Endodermal cell (in vitro differentiated cells): ENCODE results near the gene SFXN3. TPM values are rescaled to one million over a fixed set of nuclear protein-coding genes. Genes with fewer than 3 reads are reported as not detected.

Experiments used
- DNase-seq: peaks from one replicate; pipeline ENCODE4 v3.0.0-alpha.2; 2017
- H3K27ac ChIP-seq: 2 replicates; pipeline ENCODE4 v1.5.1; 2013; ENCODE audit warnings: mild to moderate bottlenecking, low read depth, low read length, moderate library complexity
- H3K27me3 ChIP-seq: 2 replicates; pipeline ENCODE4 v1.6.1; 2013; ENCODE audit warnings: mild to moderate bottlenecking, low read length, moderate library complexity; ENCODE audit not compliant: insufficient read depth, control insufficient read depth, poor library complexity, severe bottlenecking
- H3K36me3 ChIP-seq: 2 replicates; pipeline ENCODE4 v1.7.0; 2013; ENCODE audit warnings: mild to moderate bottlenecking, low read length, moderate library complexity; ENCODE audit not compliant: control insufficient read depth, insufficient read depth
- H3K4me1 ChIP-seq: one replicate; pipeline ENCODE4 v1.7.0; 2013; ENCODE audit warnings: low read length; ENCODE audit not compliant: control insufficient read depth, insufficient read depth
- H3K4me3 ChIP-seq: 2 replicates; pipeline ENCODE4 v1.5.1; 2013; ENCODE audit warnings: mild to moderate bottlenecking, low read length, moderate library complexity
- H3K9ac ChIP-seq: 2 replicates; pipeline ENCODE4 v1.6.1; 2013; ENCODE audit warnings: mild to moderate bottlenecking, low read length, moderate library complexity; ENCODE audit not compliant: poor library complexity, severe bottlenecking; ENCODE audit errors: extremely low read depth
- H3K9me3 ChIP-seq: 2 replicates; pipeline ENCODE4 v1.6.1; 2013; ENCODE audit warnings: mild to moderate bottlenecking, low read length, moderate library complexity; ENCODE audit not compliant: control insufficient read depth
- H3K27ac Mint-ChIP-seq: 2 replicates; pipeline ENCODE4 v1.8.0; 2020; ENCODE audit warnings: mixed read lengths
- H3K27me3 Mint-ChIP-seq: 2 replicates; pipeline ENCODE4 v1.8.0; 2021; ENCODE audit warnings: mild to moderate bottlenecking, mixed read lengths; ENCODE audit not compliant: insufficient read depth
- H3K36me3 Mint-ChIP-seq: 2 replicates; pipeline ENCODE4 v1.8.0; 2020; ENCODE audit warnings: low read depth, mixed read lengths
- H3K4me1 Mint-ChIP-seq: 2 replicates; pipeline ENCODE4 v1.8.0; 2020; ENCODE audit warnings: mixed read lengths
- H3K4me3 Mint-ChIP-seq: 2 replicates; pipeline ENCODE4 v1.8.0; 2020; ENCODE audit warnings: mild to moderate bottlenecking, moderate library complexity, mixed read lengths
- H3K9me3 Mint-ChIP-seq: 2 replicates; pipeline ENCODE4 v1.8.0; 2020; ENCODE audit warnings: mild to moderate bottlenecking, mixed read lengths
- CTCF ChIP-seq: fragments of 200-600 bp; sonication (generic); conservative IDR thresholded peaks from 2 replicates; pipeline ENCODE4 v1.5.0; 2021; ENCODE audit warnings: antibody characterized with exemption, mild to moderate bottlenecking
- WGBS, 2 experiments: methylation state at CpG; one replicate each; pipeline versions ENCODE4 v1.1.5 to v1.1.7; 2013; ENCODE audit warnings: missing lambda C conversion rate in 2 of 2, mixed read lengths in 1 of 2; ENCODE audit not compliant: insufficient coverage in 1 of 2, insufficient read length in 1 of 2; 5-methylcytosine and 5-hydroxymethylcytosine counted together
- total RNA-seq, 2 donors: library from RNA; stranded (reverse); fragmentation: NEBNext Ultra II Directional in 1 of 2; extraction: Animal tissue kit (Norgen Biotek cat#: 25700) in 1 of 2; gene quantifications; 2 replicates in 1 of 2; 3 replicates in 1 of 2; pipeline ENCODE4 v1.2.1, GENCODE V29; 2021

Gene SFXN3
- total RNA-seq, 2 donors from 2014 or later, result 1.8 to 2.1 TPM

GRCh38 chr10:101076630-101077029 is 45.6 kb downstream of the SFXN3 start:
- H3K27ac ChIP-seq, result no peak overlapping the region
- H3K36me3 ChIP-seq, result no peaks in the 10 kb centered on the region
- H3K27me3 ChIP-seq, result peaks cover 69% of the 10 kb centered on the region
- no peak overlapping the region for H3K9ac ChIP-seq
- no peak overlapping the region for H3K27ac Mint-ChIP-seq
- no peaks in the 10 kb centered on the region for H3K9me3 Mint-ChIP-seq
- 90% methylated on average over 5 of the region's 5 CpGs; no CpG with 5 or more reads in 1 of the 2 experiments for WGBS, 2 experiments
- TF ChIP-seq CTCF, result no peak
- H3K9me3 ChIP-seq, result no peaks in the 10 kb centered on the region
- H3K36me3 Mint-ChIP-seq, result no peaks in the 10 kb centered on the region
- H3K4me1 Mint-ChIP-seq, result peaks cover 6% of the 10 kb centered on the region
- no peak overlapping the region for H3K4me3 Mint-ChIP-seq
- no peak overlapping the region for H3K4me3 ChIP-seq
- H3K4me1 ChIP-seq, result no peaks in the 10 kb centered on the region
- peaks cover 69% of the 10 kb centered on the region for H3K27me3 Mint-ChIP-seq
- DNase-seq, result no peak

- 80 to 100% methylated on average over 1 of the region's 1 CpG for WGBS, 2 experiments
- H3K27me3 ChIP-seq, result peaks cover 77% of the 10 kb centered on the region
- no peak overlapping the region for H3K4me3 Mint-ChIP-seq
Observed at GRCh38 chr10:101079874-101080273, 48.8 kb downstream of the SFXN3 start.

GRCh38 chr10:101080933-101081931 is 50.2 kb downstream of the SFXN3 start:
- no peaks in the 10 kb centered on the region for H3K36me3 Mint-ChIP-seq
- H3K27me3 ChIP-seq, result peaks cover 85% of the 10 kb centered on the region
- no peak overlapping the region for H3K27ac ChIP-seq
- H3K9me3 Mint-ChIP-seq, result no peaks in the 10 kb centered on the region
- no peaks in the 10 kb centered on the region for H3K4me1 Mint-ChIP-seq
- no peak overlapping the region for H3K4me3 ChIP-seq
- peak; percentile 87 for DNase-seq
- no peak for TF ChIP-seq CTCF
- no peaks in the 10 kb centered on the region for H3K9me3 ChIP-seq
- WGBS, 2 experiments, result 40 to 49% methylated on average over 2 to 5 of the region's 5 CpGs
- no peak overlapping the region for H3K27ac Mint-ChIP-seq
- H3K36me3 ChIP-seq, result no peaks in the 10 kb centered on the region
- H3K4me3 Mint-ChIP-seq, result no peak overlapping the region
- H3K27me3 Mint-ChIP-seq, result peaks cover 72% of the 10 kb centered on the region
- H3K9ac ChIP-seq, result no peak overlapping the region
- no peaks in the 10 kb centered on the region for H3K4me1 ChIP-seq

More at GRCh38 chr10:101079874-101080273, 48.8 kb downstream of the SFXN3 start:
- Mint-ChIP-seq H3K27ac (no peak overlapping the region), H3K4me1 (peaks cover 6% of the 10 kb centered on the region), H3K36me3 (no peaks in the 10 kb centered on the region), H3K9me3 (no peaks in the 10 kb centered on the region), H3K27me3 (peaks cover 68% of the 10 kb centered on the region)
- Histone ChIP-seq H3K27ac (no peak overlapping the region), H3K36me3 (no peaks in the 10 kb centered on the region), H3K4me3 (no peak overlapping the region), H3K9me3 (no peaks in the 10 kb centered on the region), H3K9ac (no peak overlapping the region), H3K4me1 (no peaks in the 10 kb centered on the region)
- TF ChIP-seq CTCF, result no peak
- no peak for DNase-seq
